SK-N-MC (cell line): Measurements from ENCODE around the gene TALDO1.

Experiments used
- EZH2 ChIP-seq: fragments of 200-600 bp; sonication (generic); IDR thresholded peaks from one replicate; pipeline ENCODE4 v1.6.1; 2017; ENCODE audit warnings: antibody characterized with exemption
- POLR2AphosphoS5 ChIP-seq: IDR thresholded peaks from 2 replicates; pipeline ENCODE4 v1.6.1; 2012; ENCODE audit warnings: mild to moderate bottlenecking, low read depth, low read length, borderline replicate concordance

DNA sequence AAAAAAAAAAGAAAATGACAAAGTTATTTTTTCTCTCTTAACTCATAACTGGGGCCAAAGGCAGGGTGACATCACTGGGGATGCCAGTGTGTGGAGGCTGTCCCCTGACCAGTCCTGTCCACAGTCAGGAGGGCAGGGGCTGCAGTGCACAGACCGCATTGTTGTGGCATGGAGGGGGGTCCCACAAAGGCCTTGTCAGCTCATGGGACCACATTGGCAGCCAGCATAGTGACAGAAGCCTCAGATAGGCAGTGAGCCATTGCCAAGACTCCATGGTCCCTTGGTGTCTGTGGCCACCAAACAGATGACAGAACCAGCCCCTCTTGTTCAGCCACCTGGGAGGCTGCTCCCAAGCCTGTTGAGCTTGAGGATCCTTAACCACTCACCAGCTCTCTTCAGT, 47.5 kb upstream of the TALDO1 start:
- no peak for TF ChIP-seq EZH2
- no peak for TF ChIP-seq POLR2AphosphoS5
